GM23338 (cell line): Measurements from ENCODE around the gene RRAS2. TPM values are rescaled to one million over a fixed set of nuclear protein-coding genes. Genes with fewer than 3 reads are reported as not detected.

ENCODE experiments used
- ATAC-seq: fragments of 200-7000 bp; cut with Tn5 transposase; 3 replicates; pipeline ENCODE4 v1.9.1; 2020
- DNase-seq: peaks from one replicate; pipeline ENCODE4 v3.0.0-alpha.2; 2015; ENCODE audit warnings: low spot score
- H2AFZ ChIP-seq: fragments of 200-600 bp; sonication (generic); 2 replicates; pipeline ENCODE4 v1.8.0; 2016; ENCODE audit warnings: antibody characterized with exemption, mild to moderate bottlenecking, moderate library complexity
- H3F3A ChIP-seq: fragments of 200-600 bp; sonication (generic); replicated peaks from 2 replicates; pipeline ENCODE4 v1.8.0; 2017; ENCODE audit warnings: antibody characterized with exemption, mixed run types, low read depth
- H3K27ac ChIP-seq: fragments of 200-600 bp; sonication (generic); 2 replicates; pipeline ENCODE4 v1.6.1; 2016; ENCODE audit warnings: low read depth
- H3K27me3 ChIP-seq: fragments of 200-600 bp; sonication (generic); 2 replicates; pipeline ENCODE4 v1.8.0; 2016; ENCODE audit warnings: mild to moderate bottlenecking, mixed run types, moderate library complexity; ENCODE audit not compliant: insufficient read depth
- H3K36me3 ChIP-seq: fragments of 200-600 bp; sonication (generic); 2 replicates; pipeline ENCODE4 v1.8.0; 2016; ENCODE audit warnings: mild to moderate bottlenecking; ENCODE audit not compliant: insufficient read depth
- H3K4me1 ChIP-seq: fragments of 200-600 bp; sonication (generic); 2 replicates; pipeline ENCODE4 v1.8.0; 2016; ENCODE audit warnings: mild to moderate bottlenecking, moderate library complexity; ENCODE audit not compliant: insufficient read depth
- H3K4me2 ChIP-seq: fragments of 200-600 bp; sonication (generic); 2 replicates; pipeline ENCODE4 v1.7.1; 2017; ENCODE audit warnings: mixed run types
- H3K4me3 ChIP-seq: fragments of 200-600 bp; sonication (generic); 2 replicates; pipeline ENCODE4 v1.6.1; 2016; ENCODE audit warnings: mixed run types
- H3K79me2 ChIP-seq: fragments of 200-600 bp; sonication (generic); replicated peaks from 2 replicates; pipeline ENCODE4 v1.8.0; 2017; ENCODE audit warnings: mild to moderate bottlenecking; ENCODE audit not compliant: insufficient read depth
- H3K9me2 ChIP-seq: fragments of 200-600 bp; sonication (generic); 2 replicates; pipeline ENCODE4 v1.8.0; 2017; ENCODE audit not compliant: insufficient read depth
- H4K20me1 ChIP-seq: fragments of 200-600 bp; sonication (generic); replicated peaks from 2 replicates; pipeline ENCODE4 v1.8.0; 2017; ENCODE audit warnings: mild to moderate bottlenecking; ENCODE audit not compliant: insufficient read depth
- H3K27ac Mint-ChIP-seq: 2 replicates; pipeline ENCODE4 v1.8.0; 2020; ENCODE audit warnings: inconsistent platforms, mild to moderate bottlenecking, moderate library complexity, mixed read lengths
- H3K27me3 Mint-ChIP-seq: 3 replicates; pipeline ENCODE4 v1.8.0; 2022; ENCODE audit warnings: low read depth, mild to moderate bottlenecking, moderate library complexity, mixed read lengths, inconsistent platforms; ENCODE audit not compliant: insufficient read depth, poor library complexity
- H3K36me3 Mint-ChIP-seq: 3 replicates; pipeline ENCODE4 v1.8.0; 2021; ENCODE audit warnings: low read depth, mild to moderate bottlenecking, inconsistent platforms, moderate library complexity, mixed read lengths
- H3K4me1 Mint-ChIP-seq: 3 replicates; pipeline ENCODE4 v1.8.0; 2020; ENCODE audit warnings: mild to moderate bottlenecking, inconsistent platforms, mixed read lengths
- H3K4me3 Mint-ChIP-seq: 3 replicates; pipeline ENCODE4 v1.8.0; 2021; ENCODE audit warnings: moderate library complexity, mild to moderate bottlenecking, inconsistent platforms, mixed read lengths
- H3K9me3 Mint-ChIP-seq: 3 replicates; pipeline ENCODE4 v1.8.0; 2020; ENCODE audit warnings: moderate library complexity, mild to moderate bottlenecking, inconsistent platforms, mixed read lengths
- CTCF ChIP-seq, 2 experiments: fragments of 200-600 bp in 1 of 2; sonication (generic) in 1 of 2; conservative IDR thresholded peaks; 2 replicates each; pipeline versions ENCODE4 v1.5.1 to v1.6.1; 2016 to 2017; ENCODE audit warnings: antibody characterized with exemption in 2 of 2, low read depth in 2 of 2, mild to moderate bottlenecking in 2 of 2, moderate library complexity in 1 of 2
- EZH2phosphoT487 ChIP-seq: fragments of 200-600 bp; sonication (generic); IDR thresholded peaks from one replicate; pipeline ENCODE4 v1.8.1; 2018; ENCODE audit warnings: antibody characterized with exemption; ENCODE audit not compliant: unreplicated experiment
- JUNB ChIP-seq: IDR thresholded peaks from one replicate; pipeline ENCODE4 v1.6.1; 2016; ENCODE audit warnings: antibody characterized with exemption; ENCODE audit not compliant: unreplicated experiment
- STAT1 ChIP-seq: IDR thresholded peaks from one replicate; pipeline ENCODE4 v1.6.1; 2016; ENCODE audit warnings: antibody characterized with exemption; ENCODE audit not compliant: unreplicated experiment
- ZNF114 ChIP-seq: fragments of 250-450 bp; sonication (Bioruptor Pico); IDR thresholded peaks from 2 replicates; pipeline ENCODE4 v1.5.0; 2020; ENCODE audit warnings: mild to moderate bottlenecking, moderate library complexity
- ZNF331 ChIP-seq: fragments of 250-450 bp; sonication (Bioruptor Pico); IDR thresholded peaks from 2 replicates; pipeline ENCODE4 v1.5.0; 2020; ENCODE audit warnings: low read depth, mild to moderate bottlenecking, moderate library complexity
- polyA plus RNA-seq: library from polyadenylated mRNA; unstranded; fragments of >200 nt; fragmentation: Nextera tagmentation; extraction: Ambion mirVana; gene quantifications from 2 replicates; pipeline ENCODE4 v1.2.1, GENCODE V29; 2016
- total RNA-seq: library from RNA; depleted of rRNA; stranded (reverse); fragments of >200 nt; shearing (Covaris generic); gene quantifications from 2 replicates; pipeline ENCODE4 v1.2.3, GENCODE V29; 2014
- TF ChIP-seq, protein P1 (sequence below): IDR thresholded peaks from one replicate; pipeline ENCODE4 v1.6.1; 2018; ENCODE audit warnings: antibody characterized with exemption; ENCODE audit not compliant: unreplicated experiment
- TF ChIP-seq, protein P2 (sequence below): fragments of 250-450 bp; sonication (Bioruptor Pico); IDR thresholded peaks from 2 replicates; pipeline ENCODE4 v1.5.0; 2020; ENCODE audit warnings: mild to moderate bottlenecking, moderate library complexity

The RRAS2 gene
- total and polyA plus RNA-seq, 2 experiments from 2014 or later = 196 to 293 TPM

- Mint-ChIP-seq H3K4me1 (peaks cover 76% of the 10 kb centered on the region), H3K4me3 (no peak overlapping the region), H3K36me3 (peaks cover 14% of the 10 kb centered on the region; the same call in 2 of the 3 replicates), H3K9me3 (no peaks in the 10 kb centered on the region), H3K27ac (no peak overlapping the region), H3K27me3 (peaks cover 7% of the 10 kb centered on the region)
- Histone ChIP-seq H3K4me2 (no peak overlapping the region), H3K36me3 (no peaks in the 10 kb centered on the region; the same call in 1 of the 2 replicates), H3K27ac (peak overlapping the region; percentile 3; the same call in 1 of the 2 replicates), H4K20me1 (peaks cover 30% of the 10 kb centered on the region), H3K79me2 (peaks cover 99% of the 10 kb centered on the region), H3K4me3 (no peak overlapping the region), H3K27me3 (no peaks in the 10 kb centered on the region), H3K4me1 (peaks cover 72% of the 10 kb centered on the region), H3F3A (no peaks in the 10 kb centered on the region), H3K9me2 (no peaks in the 10 kb centered on the region), H2AFZ (no peak overlapping the region)
- TF ChIP-seq STAT1 (no peak), JUNB (no peak), EZH2phosphoT487 (no peak), ZNF331 (CRISPR knock-in tag) (no peak), CTCF (conservative IDR thresholded peaks at IDR 0.05; ENCODE audit: low read depth in 2 of 2) (no peak), ZNF114 (CRISPR knock-in tag) (no peak)
- TF ChIP-seq, protein P1, sequence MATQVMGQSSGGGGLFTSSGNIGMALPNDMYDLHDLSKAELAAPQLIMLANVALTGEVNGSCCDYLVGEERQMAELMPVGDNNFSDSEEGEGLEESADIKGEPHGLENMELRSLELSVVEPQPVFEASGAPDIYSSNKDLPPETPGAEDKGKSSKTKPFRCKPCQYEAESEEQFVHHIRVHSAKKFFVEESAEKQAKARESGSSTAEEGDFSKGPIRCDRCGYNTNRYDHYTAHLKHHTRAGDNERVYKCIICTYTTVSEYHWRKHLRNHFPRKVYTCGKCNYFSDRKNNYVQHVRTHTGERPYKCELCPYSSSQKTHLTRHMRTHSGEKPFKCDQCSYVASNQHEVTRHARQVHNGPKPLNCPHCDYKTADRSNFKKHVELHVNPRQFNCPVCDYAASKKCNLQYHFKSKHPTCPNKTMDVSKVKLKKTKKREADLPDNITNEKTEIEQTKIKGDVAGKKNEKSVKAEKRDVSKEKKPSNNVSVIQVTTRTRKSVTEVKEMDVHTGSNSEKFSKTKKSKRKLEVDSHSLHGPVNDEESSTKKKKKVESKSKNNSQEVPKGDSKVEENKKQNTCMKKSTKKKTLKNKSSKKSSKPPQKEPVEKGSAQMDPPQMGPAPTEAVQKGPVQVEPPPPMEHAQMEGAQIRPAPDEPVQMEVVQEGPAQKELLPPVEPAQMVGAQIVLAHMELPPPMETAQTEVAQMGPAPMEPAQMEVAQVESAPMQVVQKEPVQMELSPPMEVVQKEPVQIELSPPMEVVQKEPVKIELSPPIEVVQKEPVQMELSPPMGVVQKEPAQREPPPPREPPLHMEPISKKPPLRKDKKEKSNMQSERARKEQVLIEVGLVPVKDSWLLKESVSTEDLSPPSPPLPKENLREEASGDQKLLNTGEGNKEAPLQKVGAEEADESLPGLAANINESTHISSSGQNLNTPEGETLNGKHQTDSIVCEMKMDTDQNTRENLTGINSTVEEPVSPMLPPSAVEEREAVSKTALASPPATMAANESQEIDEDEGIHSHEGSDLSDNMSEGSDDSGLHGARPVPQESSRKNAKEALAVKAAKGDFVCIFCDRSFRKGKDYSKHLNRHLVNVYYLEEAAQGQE = no peak
- TF ChIP-seq, protein P2, sequence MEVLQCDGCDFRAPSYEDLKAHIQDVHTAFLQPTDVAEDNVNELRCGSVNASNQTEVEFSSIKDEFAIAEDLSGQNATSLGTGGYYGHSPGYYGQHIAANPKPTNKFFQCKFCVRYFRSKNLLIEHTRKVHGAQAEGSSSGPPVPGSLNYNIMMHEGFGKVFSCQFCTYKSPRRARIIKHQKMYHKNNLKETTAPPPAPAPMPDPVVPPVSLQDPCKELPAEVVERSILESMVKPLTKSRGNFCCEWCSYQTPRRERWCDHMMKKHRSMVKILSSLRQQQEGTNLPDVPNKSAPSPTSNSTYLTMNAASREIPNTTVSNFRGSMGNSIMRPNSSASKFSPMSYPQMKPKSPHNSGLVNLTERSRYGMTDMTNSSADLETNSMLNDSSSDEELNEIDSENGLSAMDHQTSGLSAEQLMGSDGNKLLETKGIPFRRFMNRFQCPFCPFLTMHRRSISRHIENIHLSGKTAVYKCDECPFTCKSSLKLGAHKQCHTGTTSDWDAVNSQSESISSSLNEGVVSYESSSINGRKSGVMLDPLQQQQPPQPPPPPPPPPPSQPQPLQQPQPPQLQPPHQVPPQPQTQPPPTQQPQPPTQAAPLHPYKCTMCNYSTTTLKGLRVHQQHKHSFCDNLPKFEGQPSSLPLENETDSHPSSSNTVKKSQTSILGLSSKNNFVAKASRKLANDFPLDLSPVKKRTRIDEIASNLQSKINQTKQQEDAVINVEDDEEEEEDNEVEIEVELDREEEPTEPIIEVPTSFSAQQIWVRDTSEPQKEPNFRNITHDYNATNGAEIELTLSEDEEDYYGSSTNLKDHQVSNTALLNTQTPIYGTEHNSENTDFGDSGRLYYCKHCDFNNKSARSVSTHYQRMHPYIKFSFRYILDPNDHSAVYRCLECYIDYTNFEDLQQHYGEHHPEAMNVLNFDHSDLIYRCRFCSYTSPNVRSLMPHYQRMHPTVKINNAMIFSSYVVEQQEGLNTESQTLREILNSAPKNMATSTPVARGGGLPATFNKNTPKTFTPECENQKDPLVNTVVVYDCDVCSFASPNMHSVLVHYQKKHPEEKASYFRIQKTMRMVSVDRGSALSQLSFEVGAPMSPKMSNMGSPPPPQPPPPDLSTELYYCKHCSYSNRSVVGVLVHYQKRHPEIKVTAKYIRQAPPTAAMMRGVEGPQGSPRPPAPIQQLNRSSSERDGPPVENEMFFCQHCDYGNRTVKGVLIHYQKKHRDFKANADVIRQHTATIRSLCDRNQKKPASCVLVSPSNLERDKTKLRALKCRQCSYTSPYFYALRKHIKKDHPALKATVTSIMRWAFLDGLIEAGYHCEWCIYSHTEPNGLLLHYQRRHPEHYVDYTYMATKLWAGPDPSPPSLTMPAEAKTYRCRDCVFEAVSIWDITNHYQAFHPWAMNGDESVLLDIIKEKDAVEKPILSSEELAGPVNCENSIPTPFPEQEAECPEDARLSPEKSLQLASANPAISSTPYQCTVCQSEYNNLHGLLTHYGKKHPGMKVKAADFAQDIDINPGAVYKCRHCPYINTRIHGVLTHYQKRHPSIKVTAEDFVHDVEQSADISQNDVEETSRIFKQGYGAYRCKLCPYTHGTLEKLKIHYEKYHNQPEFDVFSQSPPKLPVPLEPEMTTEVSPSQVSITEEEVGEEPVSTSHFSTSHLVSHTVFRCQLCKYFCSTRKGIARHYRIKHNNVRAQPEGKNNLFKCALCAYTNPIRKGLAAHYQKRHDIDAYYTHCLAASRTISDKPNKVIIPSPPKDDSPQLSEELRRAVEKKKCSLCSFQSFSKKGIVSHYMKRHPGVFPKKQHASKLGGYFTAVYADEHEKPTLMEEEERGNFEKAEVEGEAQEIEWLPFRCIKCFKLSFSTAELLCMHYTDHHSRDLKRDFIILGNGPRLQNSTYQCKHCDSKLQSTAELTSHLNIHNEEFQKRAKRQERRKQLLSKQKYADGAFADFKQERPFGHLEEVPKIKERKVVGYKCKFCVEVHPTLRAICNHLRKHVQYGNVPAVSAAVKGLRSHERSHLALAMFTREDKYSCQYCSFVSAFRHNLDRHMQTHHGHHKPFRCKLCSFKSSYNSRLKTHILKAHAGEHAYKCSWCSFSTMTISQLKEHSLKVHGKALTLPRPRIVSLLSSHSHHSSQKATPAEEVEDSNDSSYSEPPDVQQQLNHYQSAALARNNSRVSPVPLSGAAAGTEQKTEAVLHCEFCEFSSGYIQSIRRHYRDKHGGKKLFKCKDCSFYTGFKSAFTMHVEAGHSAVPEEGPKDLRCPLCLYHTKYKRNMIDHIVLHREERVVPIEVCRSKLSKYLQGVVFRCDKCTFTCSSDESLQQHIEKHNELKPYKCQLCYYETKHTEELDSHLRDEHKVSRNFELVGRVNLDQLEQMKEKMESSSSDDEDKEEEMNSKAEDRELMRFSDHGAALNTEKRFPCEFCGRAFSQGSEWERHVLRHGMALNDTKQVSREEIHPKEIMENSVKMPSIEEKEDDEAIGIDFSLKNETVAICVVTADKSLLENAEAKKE (CRISPR knock-in tag) = no peak
- ATAC-seq (no peak), DNase-seq (no peak)
Observed at GRCh38 chr11:14322510-14322909, 36.5 kb downstream of the RRAS2 start.
